OCI-LY3 (cell line): ENCODE measurements around the gene MBNL1.

Experiments used
- H2AFZ ChIP-seq: fragments of 200-600, 300-600 bp; shearing (Covaris generic); 2 replicates; pipeline ENCODE4 v1.6.0; 2014; ENCODE audit warnings: antibody characterized with exemption, low read depth, low read length
- H3K27ac ChIP-seq: fragments of 200-600, 300-600 bp; sonication (generic); 2 replicates; pipeline ENCODE4 v1.5.1; 2014; ENCODE audit warnings: mild to moderate bottlenecking, low read length, moderate library complexity, mixed read lengths
- H3K27me3 ChIP-seq: fragments of 200-600, 300-600 bp; sonication (generic); 2 replicates; pipeline ENCODE4 v1.6.1; 2014; ENCODE audit warnings: low read depth, low read length, mixed read lengths
- H3K36me3 ChIP-seq: fragments of 200-600, 300-600 bp; sonication (generic); replicated peaks from 2 replicates; pipeline ENCODE3; 2014; ENCODE audit warnings: low read depth, low read length, mixed read lengths
- H3K4me1 ChIP-seq: fragments of 300-600, 200-600 bp; sonication (generic); 2 replicates; pipeline ENCODE4 v1.6.1; 2014; ENCODE audit warnings: low read length, mixed read lengths
- H3K4me2 ChIP-seq: fragments of 200-600, 300-600 bp; sonication (generic); 2 replicates; pipeline ENCODE4 v1.6.1; 2014; ENCODE audit warnings: low read length, mixed read lengths
- H3K4me3 ChIP-seq: fragments of 300-600, 200-600 bp; sonication (generic); 2 replicates; pipeline ENCODE4 v1.5.1; 2014; ENCODE audit warnings: antibody characterized with exemption, mild to moderate bottlenecking, low read length, moderate library complexity
- H3K79me2 ChIP-seq: fragments of 300-600, 200-600 bp; shearing (Covaris generic); 2 replicates; pipeline ENCODE4 v1.6.1; 2014; ENCODE audit warnings: mild to moderate bottlenecking, low read length, mixed read lengths
- H3K9ac ChIP-seq: fragments of 300-600, 200-600 bp; shearing (Covaris generic); 2 replicates; pipeline ENCODE4 v1.6.0; 2014; ENCODE audit warnings: mild to moderate bottlenecking, low read length, moderate library complexity
- H3K9me3 ChIP-seq: fragments of 200-600, 300-600 bp; shearing (Covaris generic); 2 replicates; pipeline ENCODE4 v1.6.1; 2014; ENCODE audit warnings: low read length, mixed read lengths; ENCODE audit not compliant: insufficient read depth
- H4K20me1 ChIP-seq: fragments of 200-600, 300-600 bp; sonication (generic); 2 replicates; pipeline ENCODE4 v1.6.1; 2016; ENCODE audit warnings: low read length, mixed read lengths; ENCODE audit not compliant: insufficient read depth
- EZH2phosphoT487 ChIP-seq: fragments of 200-600 bp; shearing (Covaris generic); IDR thresholded peaks from 2 replicates; pipeline ENCODE4 v1.6.1; 2018; ENCODE audit warnings: antibody characterized with exemption, mixed run types, low read depth
- TF ChIP-seq, protein P1 (sequence below): fragments of 200-600, 300-600 bp; sonication (generic); IDR thresholded peaks from 2 replicates; pipeline ENCODE4 v1.5.1; 2014; ENCODE audit warnings: antibody characterized with exemption, low read length, low read depth

Gene MBNL1

DNA sequence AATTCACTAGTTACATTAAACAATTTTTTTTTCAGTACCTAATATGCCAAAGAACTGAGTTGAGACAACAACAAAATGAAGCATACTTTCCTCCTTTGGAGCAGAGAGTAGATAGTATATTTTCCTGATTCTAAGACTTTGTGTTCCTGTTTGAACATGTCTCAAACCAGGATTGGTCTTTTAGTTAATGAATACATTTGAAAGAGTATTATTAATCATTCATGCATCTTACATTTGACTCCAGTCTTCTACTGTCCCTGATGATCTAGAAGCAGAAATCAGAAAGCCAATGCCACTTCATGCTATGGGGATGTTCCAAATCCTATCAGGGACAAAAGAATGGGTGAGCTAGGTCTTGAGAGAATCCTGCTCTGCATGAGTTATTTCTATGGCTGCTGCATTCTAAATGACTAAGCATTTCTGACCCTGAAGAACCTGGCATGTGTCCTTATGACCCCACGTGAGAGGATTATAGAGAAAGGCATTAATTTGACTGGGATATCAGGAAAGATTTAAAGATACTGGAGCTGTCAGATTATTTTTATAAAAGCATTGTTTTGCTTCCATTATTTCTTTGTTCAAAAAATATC lies 32.9 kb upstream of the MBNL1 start:
- Histone ChIP-seq H3K4me3 (peak overlapping the region; percentile 5; the same call in 1 of the 2 replicates), H3K79me2 (no peaks in the 10 kb centered on the region), H4K20me1 (no peaks in the 10 kb centered on the region), H3K4me1 (peaks cover 62% of the 10 kb centered on the region), H2AFZ (peak overlapping the region; percentile 43; the same call in 1 of the 2 replicates), H3K9ac (peak overlapping the region; percentile 6; the same call in 1 of the 2 replicates), H3K4me2 (peak overlapping the region; percentile 38), H3K27me3 (no peaks in the 10 kb centered on the region), H3K27ac (peak overlapping the region; percentile 44), H3K9me3 (no peaks in the 10 kb centered on the region), H3K36me3 (no peaks in the 10 kb centered on the region)
- TF ChIP-seq, protein P1, sequence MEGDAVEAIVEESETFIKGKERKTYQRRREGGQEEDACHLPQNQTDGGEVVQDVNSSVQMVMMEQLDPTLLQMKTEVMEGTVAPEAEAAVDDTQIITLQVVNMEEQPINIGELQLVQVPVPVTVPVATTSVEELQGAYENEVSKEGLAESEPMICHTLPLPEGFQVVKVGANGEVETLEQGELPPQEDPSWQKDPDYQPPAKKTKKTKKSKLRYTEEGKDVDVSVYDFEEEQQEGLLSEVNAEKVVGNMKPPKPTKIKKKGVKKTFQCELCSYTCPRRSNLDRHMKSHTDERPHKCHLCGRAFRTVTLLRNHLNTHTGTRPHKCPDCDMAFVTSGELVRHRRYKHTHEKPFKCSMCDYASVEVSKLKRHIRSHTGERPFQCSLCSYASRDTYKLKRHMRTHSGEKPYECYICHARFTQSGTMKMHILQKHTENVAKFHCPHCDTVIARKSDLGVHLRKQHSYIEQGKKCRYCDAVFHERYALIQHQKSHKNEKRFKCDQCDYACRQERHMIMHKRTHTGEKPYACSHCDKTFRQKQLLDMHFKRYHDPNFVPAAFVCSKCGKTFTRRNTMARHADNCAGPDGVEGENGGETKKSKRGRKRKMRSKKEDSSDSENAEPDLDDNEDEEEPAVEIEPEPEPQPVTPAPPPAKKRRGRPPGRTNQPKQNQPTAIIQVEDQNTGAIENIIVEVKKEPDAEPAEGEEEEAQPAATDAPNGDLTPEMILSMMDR: no peak
- TF ChIP-seq EZH2phosphoT487: no peak

DNA sequence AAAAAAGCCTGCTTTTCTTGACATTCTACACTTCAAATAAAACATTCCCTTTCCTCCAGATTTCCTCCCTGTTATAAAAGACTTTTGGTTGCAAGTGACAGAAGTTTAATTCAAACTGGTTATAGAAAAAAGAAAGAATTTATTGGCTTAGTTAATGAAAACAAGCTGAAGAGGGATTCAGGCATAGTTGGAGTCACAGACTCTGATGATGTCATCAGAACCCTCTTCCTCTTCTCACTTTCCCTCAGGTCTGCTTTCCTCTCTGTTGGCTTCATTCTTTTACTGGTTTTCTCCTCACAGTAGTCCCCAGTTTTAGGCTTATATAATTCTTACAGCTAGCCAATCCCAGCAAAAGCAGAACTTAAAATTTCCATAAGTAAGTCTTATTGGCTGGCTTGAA lies 32.0 kb upstream of the MBNL1 start:
- TF ChIP-seq, protein P1: no peak
- no peak for TF ChIP-seq EZH2phosphoT487
- H2AFZ ChIP-seq: no peak overlapping the region
- peaks cover 67% of the 10 kb centered on the region for H3K4me1 ChIP-seq
- H4K20me1 ChIP-seq: no peaks in the 10 kb centered on the region
- no peaks in the 10 kb centered on the region for H3K27me3 ChIP-seq
- no peaks in the 10 kb centered on the region for H3K36me3 ChIP-seq
- no peaks in the 10 kb centered on the region for H3K9me3 ChIP-seq
- no peaks in the 10 kb centered on the region for H3K79me2 ChIP-seq
- peak overlapping the region; percentile 40 for H3K27ac ChIP-seq
- peak overlapping the region; percentile 18 for H3K4me2 ChIP-seq
- H3K9ac ChIP-seq: no peak overlapping the region
- H3K4me3 ChIP-seq: no peak overlapping the region

DNA sequence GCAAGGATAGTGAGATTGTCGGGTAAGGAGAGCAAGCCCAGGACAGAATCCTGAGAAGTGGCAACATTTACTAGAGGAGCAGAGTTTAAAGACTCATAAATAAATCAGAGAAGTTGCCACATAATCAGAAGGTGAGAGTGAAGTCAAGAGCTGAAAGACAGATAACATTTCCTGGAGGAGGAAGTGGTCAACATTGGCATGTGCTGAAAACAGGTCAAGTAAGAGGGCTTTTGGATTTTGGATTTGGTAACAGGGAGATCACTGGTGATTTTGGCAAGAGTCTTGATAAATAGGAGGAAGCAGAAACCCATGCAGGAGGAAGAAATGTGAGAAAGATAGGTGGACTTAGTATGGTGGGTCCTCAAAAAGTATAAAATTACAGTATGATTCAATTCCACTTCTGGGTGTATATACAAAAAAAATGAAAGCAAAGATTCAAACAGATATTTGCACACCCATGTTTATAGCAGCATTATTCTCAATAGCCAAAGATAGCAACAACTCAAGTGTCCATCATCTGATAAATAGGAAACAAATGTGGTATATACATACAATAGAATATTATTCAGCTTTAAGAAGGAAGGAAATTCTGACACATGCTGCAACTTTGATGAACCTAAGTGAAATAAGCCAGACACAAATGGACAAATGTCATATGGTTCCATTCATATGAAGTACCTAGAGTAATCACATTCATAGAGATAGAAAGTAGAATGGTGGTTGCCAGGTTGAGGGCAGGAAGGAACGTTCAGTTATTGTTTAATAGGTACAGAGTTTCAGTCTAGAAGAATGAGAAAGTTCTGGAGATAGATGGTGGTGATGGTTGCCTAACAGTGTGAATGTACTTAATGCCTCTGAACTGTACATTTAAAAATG lies 27.3 kb upstream of the MBNL1 start:
- Histone ChIP-seq H3K79me2 (no peaks in the 10 kb centered on the region), H3K27ac (peak overlapping the region; percentile 11), H3K4me2 (peak overlapping the region; percentile 31), H3K4me3 (no peak overlapping the region), H2AFZ (peak overlapping the region; percentile 37), H3K9ac (no peak overlapping the region), H3K9me3 (no peaks in the 10 kb centered on the region), H3K27me3 (no peaks in the 10 kb centered on the region), H3K36me3 (no peaks in the 10 kb centered on the region), H4K20me1 (no peaks in the 10 kb centered on the region), H3K4me1 (peaks cover 55% of the 10 kb centered on the region)
- TF ChIP-seq EZH2phosphoT487: no peak
- TF ChIP-seq, protein P1: no peak

DNA sequence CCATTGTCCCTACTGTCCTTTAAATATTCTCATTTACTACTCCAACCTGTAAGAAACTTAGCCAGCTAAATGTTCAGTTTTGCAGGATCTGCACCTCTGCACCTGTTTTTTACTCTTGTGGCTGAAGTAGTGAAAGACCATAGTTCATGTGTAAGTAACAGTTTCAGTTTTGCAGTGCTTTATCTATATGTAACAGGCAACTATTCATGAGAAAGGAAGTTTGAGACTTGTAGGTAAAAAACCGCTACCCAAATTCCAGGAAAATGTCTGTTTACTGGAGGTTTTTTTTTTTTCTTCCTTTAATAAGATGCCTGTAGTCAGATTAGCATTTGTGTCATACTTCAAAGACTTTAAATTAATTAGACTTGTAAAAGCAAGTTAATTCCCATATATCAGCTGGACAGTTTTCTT lies 25.4 kb upstream of the MBNL1 start:
- H3K4me2 ChIP-seq: peak overlapping the region; percentile 69
- H3K27ac ChIP-seq: peak overlapping the region; percentile 44
- H3K9ac ChIP-seq: peak overlapping the region; percentile 7; the same call in 1 of the 2 replicates
- H3K79me2 ChIP-seq: no peaks in the 10 kb centered on the region
- H3K9me3 ChIP-seq: no peaks in the 10 kb centered on the region
- H2AFZ ChIP-seq: no peak overlapping the region
- no peaks in the 10 kb centered on the region for H3K27me3 ChIP-seq
- H3K4me1 ChIP-seq: peaks cover 47% of the 10 kb centered on the region
- no peaks in the 10 kb centered on the region for H4K20me1 ChIP-seq
- H3K4me3 ChIP-seq: peak overlapping the region; percentile 38
- H3K36me3 ChIP-seq: no peaks in the 10 kb centered on the region
- no peak for TF ChIP-seq EZH2phosphoT487
- TF ChIP-seq, protein P1: no peak
